ENCODE data around the gene RELN.

DNA sequence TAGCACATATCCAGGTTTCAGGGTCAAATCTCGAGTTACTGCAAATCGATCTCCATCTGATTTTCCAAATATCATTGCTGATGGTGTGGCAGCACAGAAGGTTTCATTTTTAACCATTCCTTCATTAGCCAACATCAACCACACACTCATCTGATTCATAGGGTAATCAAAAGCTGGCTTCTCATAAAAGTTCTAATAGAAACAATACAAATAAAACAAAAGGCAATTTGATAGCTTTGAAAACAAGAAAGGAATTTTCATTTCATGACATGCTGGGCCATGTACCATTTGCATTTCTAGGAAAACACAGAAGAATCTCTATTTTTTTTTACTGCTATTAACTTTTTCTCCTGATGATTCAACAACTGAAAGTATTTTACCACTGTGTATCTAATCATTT, 395.8 kb downstream of the RELN start:
- TF ChIP-seq, protein P1, sequence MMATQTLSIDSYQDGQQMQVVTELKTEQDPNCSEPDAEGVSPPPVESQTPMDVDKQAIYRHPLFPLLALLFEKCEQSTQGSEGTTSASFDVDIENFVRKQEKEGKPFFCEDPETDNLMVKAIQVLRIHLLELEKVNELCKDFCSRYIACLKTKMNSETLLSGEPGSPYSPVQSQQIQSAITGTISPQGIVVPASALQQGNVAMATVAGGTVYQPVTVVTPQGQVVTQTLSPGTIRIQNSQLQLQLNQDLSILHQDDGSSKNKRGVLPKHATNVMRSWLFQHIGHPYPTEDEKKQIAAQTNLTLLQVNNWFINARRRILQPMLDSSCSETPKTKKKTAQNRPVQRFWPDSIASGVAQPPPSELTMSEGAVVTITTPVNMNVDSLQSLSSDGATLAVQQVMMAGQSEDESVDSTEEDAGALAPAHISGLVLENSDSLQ (IDR thresholded peaks at IDR 0.05), result no peak
- TF ChIP-seq SP1 (IDR thresholded peaks at IDR 0.05) (no peak), HDGF (IDR thresholded peaks at IDR 0.05; ENCODE audit: borderline replicate concordance) (no peak), FOXK2 (IDR thresholded peaks at IDR 0.05) (no peak), FOXM1 (IDR thresholded peaks at IDR 0.05; ENCODE audit: borderline replicate concordance) (no peak), ZNF384 (IDR thresholded peaks at IDR 0.05) (no peak), BHLHE40 (IDR thresholded peaks at IDR 0.05; ENCODE audit: borderline replicate concordance) (no peak), FOXA1 (IDR thresholded peaks at IDR 0.05) (no peak), ARNT (IDR thresholded peaks at IDR 0.05) (no peak), CTBP1 (IDR thresholded peaks at IDR 0.05; ENCODE audit: borderline replicate concordance) (no peak), LEF1 (IDR thresholded peaks at IDR 0.05; ENCODE audit: borderline replicate concordance) (no peak), SUZ12 (IDR thresholded peaks at IDR 0.05) (no peak), TARDBP (IDR thresholded peaks at IDR 0.05) (no peak)

All from HEK293T (cell line).